ENCODE data around the gene NDUFC2. TPM values are rescaled to one million over a fixed set of nuclear protein-coding genes. Genes with fewer than 3 reads are reported as not detected.

The NDUFC2 gene
- total RNA-seq, 1 donor from 2014 or later = 203 TPM

DNA sequence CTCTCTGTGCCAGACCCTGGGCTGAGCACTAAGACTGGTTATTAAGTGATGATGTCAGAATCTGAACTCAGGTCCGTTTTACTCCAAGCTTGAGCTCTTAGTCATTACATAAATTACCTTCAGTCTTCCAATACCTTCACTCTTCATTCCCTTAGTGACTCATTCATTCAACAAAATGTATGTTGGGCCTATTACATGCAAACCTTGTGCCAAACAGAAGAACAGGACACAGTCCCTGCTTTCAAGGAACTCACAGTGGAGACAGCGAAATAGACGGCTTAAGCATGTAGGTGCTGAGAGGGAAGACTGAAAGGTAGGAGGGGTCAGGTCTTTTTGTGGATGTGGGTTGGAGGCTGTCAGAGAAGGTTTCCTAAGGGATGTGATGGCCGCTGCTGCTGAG is 59.9 kb downstream of the NDUFC2 start:
- H3K4me3 Mint-ChIP-seq (ENCODE audit: unreplicated experiment) = no peak overlapping the region
- H3K9me3 Mint-ChIP-seq (ENCODE audit: unreplicated experiment) = no peaks in the 10 kb centered on the region
- peaks cover 3% of the 10 kb centered on the region for H3K4me1 Mint-ChIP-seq (ENCODE audit: unreplicated experiment)
- DNase-seq (ENCODE audit: low spot score) = no peak
- H3K27ac Mint-ChIP-seq (ENCODE audit: unreplicated experiment) = no peak overlapping the region
- peaks cover 7% of the 10 kb centered on the region for H3K27me3 Mint-ChIP-seq (ENCODE audit: unreplicated experiment)
- H3K36me3 Mint-ChIP-seq (ENCODE audit: low read depth, unreplicated experiment) = no peaks in the 10 kb centered on the region
- TF ChIP-seq, protein P1, sequence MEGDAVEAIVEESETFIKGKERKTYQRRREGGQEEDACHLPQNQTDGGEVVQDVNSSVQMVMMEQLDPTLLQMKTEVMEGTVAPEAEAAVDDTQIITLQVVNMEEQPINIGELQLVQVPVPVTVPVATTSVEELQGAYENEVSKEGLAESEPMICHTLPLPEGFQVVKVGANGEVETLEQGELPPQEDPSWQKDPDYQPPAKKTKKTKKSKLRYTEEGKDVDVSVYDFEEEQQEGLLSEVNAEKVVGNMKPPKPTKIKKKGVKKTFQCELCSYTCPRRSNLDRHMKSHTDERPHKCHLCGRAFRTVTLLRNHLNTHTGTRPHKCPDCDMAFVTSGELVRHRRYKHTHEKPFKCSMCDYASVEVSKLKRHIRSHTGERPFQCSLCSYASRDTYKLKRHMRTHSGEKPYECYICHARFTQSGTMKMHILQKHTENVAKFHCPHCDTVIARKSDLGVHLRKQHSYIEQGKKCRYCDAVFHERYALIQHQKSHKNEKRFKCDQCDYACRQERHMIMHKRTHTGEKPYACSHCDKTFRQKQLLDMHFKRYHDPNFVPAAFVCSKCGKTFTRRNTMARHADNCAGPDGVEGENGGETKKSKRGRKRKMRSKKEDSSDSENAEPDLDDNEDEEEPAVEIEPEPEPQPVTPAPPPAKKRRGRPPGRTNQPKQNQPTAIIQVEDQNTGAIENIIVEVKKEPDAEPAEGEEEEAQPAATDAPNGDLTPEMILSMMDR (IDR thresholded peaks at IDR 0.05; ENCODE audit: unreplicated experiment) = no peak

Other genes with a start within 250 kb of the NDUFC2 start
- 40.9 TPM for gene INTS4, start 85.2 kb downstream of the NDUFC2 start, total RNA-seq (ENCODE audit: unreplicated experiment)
- gene KCTD14, start 56.6 kb downstream of the NDUFC2 start, total RNA-seq (ENCODE audit: unreplicated experiment) = 0.97 TPM
- not detected for gene THRSP, start 16.0 kb downstream of the NDUFC2 start, total RNA-seq (ENCODE audit: unreplicated experiment)
- 31.4 TPM for gene ALG8, start 59.8 kb upstream of the NDUFC2 start, total RNA-seq (ENCODE audit: unreplicated experiment)
- gene KCTD21, start 108.8 kb upstream of the NDUFC2 start, total RNA-seq (ENCODE audit: unreplicated experiment) = 11.4 TPM
- gene USP35, start 109.1 kb upstream of the NDUFC2 start, total RNA-seq (ENCODE audit: unreplicated experiment) = 26.0 TPM